Measurements from ENCODE around the gene PDIA5.

DNA sequence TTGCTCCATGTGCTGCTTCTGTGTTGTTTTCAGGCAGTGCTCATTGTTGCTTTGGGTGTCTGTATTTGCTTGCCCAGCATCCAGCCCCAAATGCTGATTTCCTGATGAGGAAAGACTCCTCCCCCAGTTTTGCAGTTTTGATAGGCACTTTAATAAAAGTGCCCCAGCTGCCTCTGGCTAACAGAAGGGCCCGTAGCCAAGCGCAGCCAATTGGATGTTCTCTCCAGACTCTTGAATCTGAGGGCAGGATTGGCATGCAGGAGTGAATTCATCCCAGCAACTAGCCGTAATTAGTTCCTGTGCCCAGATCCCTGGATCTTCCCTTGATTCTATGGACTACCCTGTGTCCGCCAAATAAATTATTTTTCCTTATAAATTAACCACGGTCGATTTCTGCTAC is 24.4 kb upstream of the PDIA5 start:
- TF ChIP-seq, protein P1, sequence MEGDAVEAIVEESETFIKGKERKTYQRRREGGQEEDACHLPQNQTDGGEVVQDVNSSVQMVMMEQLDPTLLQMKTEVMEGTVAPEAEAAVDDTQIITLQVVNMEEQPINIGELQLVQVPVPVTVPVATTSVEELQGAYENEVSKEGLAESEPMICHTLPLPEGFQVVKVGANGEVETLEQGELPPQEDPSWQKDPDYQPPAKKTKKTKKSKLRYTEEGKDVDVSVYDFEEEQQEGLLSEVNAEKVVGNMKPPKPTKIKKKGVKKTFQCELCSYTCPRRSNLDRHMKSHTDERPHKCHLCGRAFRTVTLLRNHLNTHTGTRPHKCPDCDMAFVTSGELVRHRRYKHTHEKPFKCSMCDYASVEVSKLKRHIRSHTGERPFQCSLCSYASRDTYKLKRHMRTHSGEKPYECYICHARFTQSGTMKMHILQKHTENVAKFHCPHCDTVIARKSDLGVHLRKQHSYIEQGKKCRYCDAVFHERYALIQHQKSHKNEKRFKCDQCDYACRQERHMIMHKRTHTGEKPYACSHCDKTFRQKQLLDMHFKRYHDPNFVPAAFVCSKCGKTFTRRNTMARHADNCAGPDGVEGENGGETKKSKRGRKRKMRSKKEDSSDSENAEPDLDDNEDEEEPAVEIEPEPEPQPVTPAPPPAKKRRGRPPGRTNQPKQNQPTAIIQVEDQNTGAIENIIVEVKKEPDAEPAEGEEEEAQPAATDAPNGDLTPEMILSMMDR (IDR thresholded peaks at IDR 0.05) = no peak
- TF ChIP-seq SIN3A (IDR thresholded peaks at IDR 0.05; ENCODE audit: borderline replicate concordance, insufficient read depth, low read depth, low read length) = no peak
